Endothelial cell of umbilical vein (primary cell): ENCODE measurements around the gene CDK10.

Experiments
- EZH2 ChIP-seq: IDR thresholded peaks from 2 replicates; pipeline ENCODE4 v1.6.1; 2012; ENCODE audit warnings: borderline replicate concordance, low read depth, mild to moderate bottlenecking, moderate library complexity, low read length, inconsistent platforms; ENCODE audit not compliant: severe bottlenecking
- POLR2A ChIP-seq: IDR thresholded peaks from 2 replicates; pipeline ENCODE4 v1.6.1; 2012; ENCODE audit warnings: low read depth, mild to moderate bottlenecking, control low read depth, low read length

DNA sequence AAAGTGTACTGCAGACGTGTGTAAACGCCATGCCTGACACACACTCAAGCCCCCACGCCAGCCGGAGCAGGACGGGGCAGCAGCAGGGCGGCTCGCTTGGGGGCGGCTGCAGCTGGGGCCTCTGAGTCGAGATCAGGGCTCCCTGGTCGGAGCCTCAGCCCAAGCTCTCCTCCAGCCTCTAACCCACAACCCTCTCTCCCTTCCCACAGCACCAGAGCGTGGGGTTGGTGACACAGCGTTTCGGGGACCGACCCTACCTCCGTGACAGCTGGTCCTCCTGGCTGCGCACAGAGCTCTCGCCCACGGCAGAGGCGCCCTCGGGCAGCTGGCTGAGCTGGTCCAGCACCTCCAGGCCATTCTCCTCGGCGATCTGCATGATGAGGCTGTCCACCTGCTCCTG, 40.2 kb upstream of the CDK10 start:
- TF ChIP-seq EZH2 (no peak), POLR2A (no peak)
